Activated effector memory CD4-positive, alpha-beta T cell treated with Interleukin-2 at 50 U/mL for 16 hours (primary cell): ENCODE measurements around the gene STK32B.
"Not testable (repeated sequence)": the region's sequence is repeated elsewhere in the genome, so short reads cannot be mapped to it uniquely, and the experiment has no call there.

Source experiments
- DNase-seq: peaks from one replicate; pipeline ENCODE4 v3.0.0-alpha.2; 2020

STK32B gene

GRCh38 chr4:5277079-5277478, 225.8 kb downstream of the STK32B start:
- no peak for DNase-seq

- no peak for DNase-seq
These were observed 226.9 kb downstream of the STK32B start for GRCh38 chr4:5278213-5278612.

- not testable (repeated sequence) for DNase-seq
These were observed 228.8 kb downstream of the STK32B start for GRCh38 chr4:5280069-5280468.

GRCh38 chr4:5280828-5281227, 229.5 kb downstream of the STK32B start:
- DNase-seq, result no peak

GRCh38 chr4:5283837-5284236, 232.6 kb downstream of the STK32B start:
- no peak for DNase-seq

GRCh38 chr4:5284517-5284916, 233.2 kb downstream of the STK32B start:
- DNase-seq, result no peak

GRCh38 chr4:5292101-5292500, 240.8 kb downstream of the STK32B start:
- DNase-seq, result no peak

- not testable (repeated sequence) for DNase-seq
These were observed 246.9 kb downstream of the STK32B start for GRCh38 chr4:5298000-5298787.

GRCh38 chr4:5300283-5300682, 249.0 kb downstream of the STK32B start:
- no peak for DNase-seq

GRCh38 chr4:5307928-5308327, 256.6 kb downstream of the STK32B start:
- no peak for DNase-seq

GRCh38 chr4:5322321-5322720, 271.0 kb downstream of the STK32B start:
- no peak for DNase-seq

GRCh38 chr4:5330339-5330989, 279.2 kb downstream of the STK32B start:
- no peak for DNase-seq

GRCh38 chr4:5337731-5338130, 286.5 kb downstream of the STK32B start:
- no peak for DNase-seq

GRCh38 chr4:5338531-5338930, 287.3 kb downstream of the STK32B start:
- no peak for DNase-seq

GRCh38 chr4:5340991-5341451, 289.7 kb downstream of the STK32B start:
- DNase-seq, result no peak

GRCh38 chr4:5341526-5341925, 290.2 kb downstream of the STK32B start:
- no peak for DNase-seq

GRCh38 chr4:5355846-5356245, 304.6 kb downstream of the STK32B start:
- DNase-seq, result no peak

- DNase-seq, result no peak
These were observed 306.6 kb downstream of the STK32B start for GRCh38 chr4:5357870-5358269.

- no peak for DNase-seq
These were observed 310.7 kb downstream of the STK32B start for GRCh38 chr4:5361968-5362367.

- DNase-seq, result no peak
These were observed 313.1 kb downstream of the STK32B start for GRCh38 chr4:5364406-5364805.

- no peak for DNase-seq
These were observed 314.1 kb downstream of the STK32B start for GRCh38 chr4:5365071-5366008.

- no peak for DNase-seq
These were observed 314.7 kb downstream of the STK32B start for GRCh38 chr4:5366009-5366386.

GRCh38 chr4:5366421-5366820, 315.1 kb downstream of the STK32B start:
- DNase-seq, result no peak
